Mesenchymal stem cell (in vitro differentiated cells and primary cell): ENCODE data around the gene FCRL3.

Experiments
- DNase-seq: peaks from one replicate; pipeline ENCODE4 v3.0.0-alpha.2; 2013
- H2AFZ ChIP-seq: one replicate; pipeline ENCODE4 v1.6.1; 2013; ENCODE audit warnings: low read depth, mild to moderate bottlenecking, control low read depth, inconsistent platforms, low read length, moderate library complexity
- H2AK5ac ChIP-seq: 2 replicates; pipeline ENCODE4 v1.6.1; 2013; ENCODE audit warnings: low read length, moderate library complexity, mild to moderate bottlenecking, inconsistent platforms; ENCODE audit not compliant: severe bottlenecking
- H2BK120ac ChIP-seq: one replicate; pipeline ENCODE4 v1.6.1; 2013; ENCODE audit warnings: low read depth, mild to moderate bottlenecking, inconsistent platforms, low read length, moderate library complexity
- H2BK12ac ChIP-seq, 2 experiments: one replicate each; pipeline ENCODE4 v1.6.1; 2013; ENCODE audit warnings: inconsistent platforms in 2 of 2, low read length in 2 of 2, mild to moderate bottlenecking in 2 of 2, moderate library complexity in 2 of 2, control low read depth in 1 of 2
- H2BK15ac ChIP-seq: one replicate; pipeline ENCODE4 v1.6.1; 2013; ENCODE audit warnings: mild to moderate bottlenecking, low read depth, inconsistent platforms; ENCODE audit not compliant: poor library complexity, severe bottlenecking
- H2BK5ac ChIP-seq: 2 replicates; pipeline ENCODE4 v1.6.1; 2013; ENCODE audit warnings: low read depth, mild to moderate bottlenecking, low read length, control low read depth, inconsistent platforms; ENCODE audit not compliant: poor library complexity, severe bottlenecking
- H3K14ac ChIP-seq, 2 experiments: one replicate each; pipeline ENCODE4 v1.6.1; 2013; ENCODE audit warnings: inconsistent platforms in 2 of 2, low read length in 2 of 2, control low read depth in 1 of 2, mild to moderate bottlenecking in 1 of 2, moderate library complexity in 1 of 2
- H3K18ac ChIP-seq, 2 experiments: one replicate each; pipeline ENCODE4 v1.6.1; 2013; ENCODE audit warnings: inconsistent platforms in 2 of 2, low read length in 2 of 2, control low read depth in 1 of 2, low read depth in 1 of 2, mild to moderate bottlenecking in 1 of 2
- H3K23ac ChIP-seq, 2 experiments: one replicate each; pipeline ENCODE4 v1.6.1; 2013; ENCODE audit warnings: inconsistent platforms in 2 of 2, low read length in 2 of 2, mild to moderate bottlenecking in 2 of 2, moderate library complexity in 2 of 2, control low read depth in 1 of 2
- H3K27ac ChIP-seq: 2 replicates; pipeline ENCODE4 v1.5.1; 2013; ENCODE audit warnings: mild to moderate bottlenecking, moderate library complexity, low read length, control low read depth, inconsistent platforms; ENCODE audit not compliant: poor library complexity, severe bottlenecking
- H3K27me3 ChIP-seq, 2 experiments: 2 replicates each; pipeline versions ENCODE4 v1.6.1 to v1.7.0; 2013; ENCODE audit warnings: low read length in 2 of 2, mild to moderate bottlenecking in 2 of 2, moderate library complexity in 2 of 2, control low read depth in 1 of 2, inconsistent platforms in 1 of 2; ENCODE audit not compliant: control insufficient read depth in 1 of 2, insufficient read depth in 1 of 2
- H3K36me3 ChIP-seq, 2 experiments: 2 replicates each; pipeline versions ENCODE4 v1.6.1 to v1.7.0; 2013; ENCODE audit warnings: low read length in 2 of 2, control low read depth in 1 of 2, inconsistent platforms in 1 of 2, low read depth in 1 of 2, mild to moderate bottlenecking in 1 of 2; ENCODE audit not compliant: insufficient read depth in 2 of 2, control insufficient read depth in 1 of 2
- H3K4ac ChIP-seq, 2 experiments: one replicate each; pipeline ENCODE4 v1.6.1; 2013; ENCODE audit warnings: inconsistent platforms in 2 of 2, low read length in 2 of 2, mild to moderate bottlenecking in 2 of 2, moderate library complexity in 2 of 2, control low read depth in 1 of 2, low read depth in 1 of 2
- H3K4me1 ChIP-seq: 2 replicates; pipeline ENCODE4 v1.6.1; 2013; ENCODE audit warnings: low read depth, low read length, control low read depth; ENCODE audit not compliant: control insufficient read depth, insufficient read depth
- H3K4me2 ChIP-seq: 2 replicates; pipeline ENCODE4 v1.6.1; 2013; ENCODE audit warnings: low read length, mild to moderate bottlenecking, inconsistent platforms; ENCODE audit not compliant: poor library complexity, severe bottlenecking
- H3K4me3 ChIP-seq, 2 experiments: 2 replicates each; pipeline versions ENCODE4 v1.5.1 to v1.7.0; 2013; ENCODE audit warnings: low read length in 2 of 2, mild to moderate bottlenecking in 2 of 2, control low read depth in 1 of 2, low read depth in 1 of 2; ENCODE audit not compliant: insufficient read depth in 1 of 2
- H3K79me1 ChIP-seq: replicated peaks from 2 replicates; pipeline ENCODE4 v1.6.1; 2013; ENCODE audit warnings: mild to moderate bottlenecking, control low read depth, low read length, inconsistent platforms; ENCODE audit not compliant: poor library complexity, severe bottlenecking
- H3K9ac ChIP-seq: 2 replicates; pipeline ENCODE4 v1.7.0; 2013; ENCODE audit warnings: mild to moderate bottlenecking, low read length, moderate library complexity
- H3K9me3 ChIP-seq: 2 replicates; pipeline ENCODE4 v1.7.0; 2013; ENCODE audit warnings: mild to moderate bottlenecking, low read length; ENCODE audit not compliant: control insufficient read depth
- H4K8ac ChIP-seq: one replicate; pipeline ENCODE4 v1.6.1; 2013; ENCODE audit warnings: inconsistent platforms, mild to moderate bottlenecking, low read length, moderate library complexity
- H4K91ac ChIP-seq: one replicate; pipeline ENCODE4 v1.6.1; 2013; ENCODE audit warnings: mild to moderate bottlenecking, low read length, inconsistent platforms
- WGBS: methylation state at CpG from one replicate; pipeline ENCODE4 v1.1.7; 2013; ENCODE audit warnings: mixed read lengths; 5-methylcytosine and 5-hydroxymethylcytosine counted together

FCRL3 gene

DNA sequence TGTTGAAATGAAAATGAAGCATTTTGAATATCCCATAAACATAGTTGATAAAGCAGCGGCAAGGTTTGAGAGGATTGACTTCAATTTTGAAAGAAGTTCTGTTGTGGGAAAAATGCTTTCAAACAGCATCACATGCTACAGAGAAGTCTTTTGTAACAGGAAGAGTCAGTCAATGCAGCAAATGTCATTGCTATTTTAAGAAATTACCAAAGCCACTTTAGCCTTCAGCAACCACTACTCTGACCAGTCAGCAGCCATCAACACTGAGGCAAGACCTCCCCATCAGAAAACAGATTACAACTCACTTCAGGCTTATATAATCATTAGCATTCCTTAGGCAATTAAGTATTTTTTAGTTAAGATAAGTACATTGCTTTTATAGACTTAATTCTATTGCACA, 33.8 kb upstream of the FCRL3 start:
- Histone ChIP-seq H3K27ac (no peak overlapping the region), H4K91ac (no peak overlapping the region), H3K18ac (no peak overlapping the region), H4K8ac (no peak overlapping the region), H3K4ac (no peak overlapping the region), H3K9me3 (no peaks in the 10 kb centered on the region), H2AK5ac (no peak overlapping the region), H2BK12ac (no peak overlapping the region), H2BK15ac (no peak overlapping the region), H3K27me3 (no peaks in the 10 kb centered on the region), H3K4me1 (no peaks in the 10 kb centered on the region), H2BK120ac (no peak overlapping the region), H3K4me3 (no peak overlapping the region), H3K79me1 (no peaks in the 10 kb centered on the region), H3K9ac (no peak overlapping the region), H3K14ac (no peak overlapping the region), H3K36me3 (no peaks in the 10 kb centered on the region), H2BK5ac (no peak overlapping the region), H3K4me2 (no peak overlapping the region), H2AFZ (no peak overlapping the region), H3K23ac (no peak overlapping the region)
- WGBS = no CpG with 5 or more reads among the region's 1 CpG
- DNase-seq = no peak

DNA sequence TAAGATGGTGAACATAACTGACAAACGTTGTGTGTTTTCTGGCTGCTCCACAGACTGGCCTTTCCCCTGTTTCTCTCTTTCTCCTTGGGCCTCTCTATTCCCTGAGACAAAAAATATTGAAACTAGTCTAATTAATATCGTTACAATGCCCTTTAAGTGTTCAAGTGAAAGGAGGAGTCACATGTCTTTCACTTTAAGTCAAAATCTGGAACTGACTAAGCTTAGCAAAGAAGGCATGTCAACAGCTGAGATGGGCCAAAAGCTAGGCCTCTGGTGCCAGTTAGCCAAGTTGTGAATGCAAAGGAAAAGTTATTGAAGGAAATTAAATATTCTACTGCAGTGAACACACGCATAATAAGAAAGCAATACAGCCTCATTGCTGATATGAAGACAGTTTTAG, 32.2 kb upstream of the FCRL3 start:
- Histone ChIP-seq H3K9ac (no peak overlapping the region), H3K4me2 (no peak overlapping the region), H3K27ac (no peak overlapping the region), H3K14ac (no peak overlapping the region), H3K36me3 (no peaks in the 10 kb centered on the region), H3K18ac (no peak overlapping the region), H2BK120ac (no peak overlapping the region), H2AFZ (no peak overlapping the region), H2BK15ac (no peak overlapping the region), H2AK5ac (no peak overlapping the region), H3K4me3 (no peak overlapping the region), H3K9me3 (no peaks in the 10 kb centered on the region), H3K4ac (no peak overlapping the region), H2BK12ac (no peak overlapping the region), H3K79me1 (no peaks in the 10 kb centered on the region), H3K27me3 (no peaks in the 10 kb centered on the region), H2BK5ac (no peak overlapping the region), H3K4me1 (no peaks in the 10 kb centered on the region), H4K8ac (no peak overlapping the region), H4K91ac (no peak overlapping the region), H3K23ac (no peak overlapping the region)
- WGBS = 55% methylated on average over 2 of the region's 3 CpGs
- no peak for DNase-seq

DNA sequence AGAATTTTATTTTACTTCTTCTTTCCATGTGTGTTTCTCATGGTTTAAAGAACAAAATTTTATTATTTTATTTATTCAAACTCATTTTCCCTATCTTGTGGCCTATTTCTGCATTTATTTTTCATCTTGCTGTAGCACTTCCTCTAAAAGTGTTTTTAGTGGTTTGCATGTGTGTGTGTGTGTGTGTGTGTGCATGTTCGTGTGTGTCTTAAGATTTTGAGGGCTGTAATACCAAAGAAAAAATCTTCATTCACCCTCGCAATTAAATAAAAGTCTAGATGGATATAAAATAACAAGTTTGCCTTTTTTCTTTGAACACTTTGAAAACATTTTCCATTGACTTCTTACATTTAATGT, 24.6 kb upstream of the FCRL3 start:
- Histone ChIP-seq H2BK12ac (no peak overlapping the region), H3K27ac (no peak overlapping the region), H3K4me1 (no peaks in the 10 kb centered on the region), H3K18ac (no peak overlapping the region), H4K8ac (no peak overlapping the region), H2BK15ac (no peak overlapping the region), H3K79me1 (no peaks in the 10 kb centered on the region), H3K9ac (no peak overlapping the region), H3K9me3 (peaks cover 6% of the 10 kb centered on the region), H3K4ac (no peak overlapping the region), H3K4me3 (no peak overlapping the region), H2BK120ac (no peak overlapping the region), H3K23ac (no peak overlapping the region), H3K27me3 (no peaks in the 10 kb centered on the region), H3K4me2 (no peak overlapping the region), H2BK5ac (no peak overlapping the region), H3K36me3 (no peaks in the 10 kb centered on the region), H2AFZ (no peak overlapping the region), H2AK5ac (no peak overlapping the region), H3K14ac (no peak overlapping the region), H4K91ac (no peak overlapping the region)
- DNase-seq = no peak
- no CpG with 5 or more reads among the region's 2 CpGs for WGBS

DNA sequence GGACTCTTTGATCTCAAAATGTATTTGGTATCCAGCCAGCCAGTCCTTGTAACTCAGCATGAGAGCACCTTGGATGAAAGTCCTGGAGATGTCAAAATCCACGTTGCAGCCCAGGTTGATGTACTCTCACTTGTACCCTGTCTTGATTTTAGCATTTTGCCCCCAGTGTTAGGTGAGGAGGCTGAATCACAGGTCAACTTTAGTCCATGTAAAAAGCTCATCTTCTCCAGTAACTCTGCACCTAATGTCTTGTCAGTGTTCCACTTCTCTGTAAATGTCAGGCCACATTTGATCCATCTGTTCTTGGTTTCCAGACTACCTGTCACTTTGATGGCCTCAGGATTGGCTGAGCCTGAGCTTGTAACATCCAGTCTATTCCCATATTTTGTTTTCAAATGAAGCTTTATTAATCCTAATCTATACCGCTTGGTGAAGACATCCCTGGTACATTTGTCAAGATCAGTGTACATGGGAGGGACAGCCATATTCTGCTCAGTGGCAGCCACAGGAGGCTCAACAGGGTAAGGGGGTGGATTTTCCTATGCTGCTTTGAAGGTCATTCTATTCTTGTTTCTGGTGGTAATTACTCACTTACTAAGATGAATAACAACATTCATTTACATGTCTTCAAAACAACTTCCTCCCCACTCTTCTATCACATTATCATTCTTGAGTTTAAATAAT, 24.1 kb upstream of the FCRL3 start:
- no peak overlapping the region for H2BK12ac ChIP-seq
- no peak overlapping the region for H2BK15ac ChIP-seq
- H2AFZ ChIP-seq = no peak overlapping the region
- H3K27me3 ChIP-seq = no peaks in the 10 kb centered on the region
- no peak overlapping the region for H2AK5ac ChIP-seq
- H3K23ac ChIP-seq = no peak overlapping the region
- no peak overlapping the region for H3K4ac ChIP-seq
- no peak overlapping the region for H3K27ac ChIP-seq
- H3K18ac ChIP-seq = no peak overlapping the region
- H2BK120ac ChIP-seq = no peak overlapping the region
- H3K14ac ChIP-seq = no peak overlapping the region
- no peaks in the 10 kb centered on the region for H3K79me1 ChIP-seq
- no peak overlapping the region for H3K9ac ChIP-seq
- no peaks in the 10 kb centered on the region for H3K4me1 ChIP-seq
- peaks cover 6% of the 10 kb centered on the region for H3K9me3 ChIP-seq
- no peaks in the 10 kb centered on the region for H3K36me3 ChIP-seq
- H2BK5ac ChIP-seq = no peak overlapping the region
- H3K4me3 ChIP-seq = no peak overlapping the region
- no peak overlapping the region for H4K91ac ChIP-seq
- no peak for DNase-seq
- WGBS = 68% methylated on average over 2 of the region's 2 CpGs
- H4K8ac ChIP-seq = no peak overlapping the region
- no peak overlapping the region for H3K4me2 ChIP-seq
